GM19468 (cell line): ENCODE measurements around the gene SRSF3.

Source experiments
- ATAC-seq: cut with Tn5 transposase; IDR thresholded peaks from one replicate; pipeline ENCODE4 v1.9.1; 2021; ENCODE audit warnings: mild to moderate bottlenecking, moderate library complexity, moderate number of reproducible peaks; ENCODE audit not compliant: unreplicated experiment; ENCODE audit errors: extremely low read depth

SRSF3 gene

GRCh38 chr6:36618366-36619355 is 24.5 kb downstream of the SRSF3 start:
- no peak for ATAC-seq

- no peak for ATAC-seq
Observed at GRCh38 chr6:36621371-36621855, 27.3 kb downstream of the SRSF3 start.

- ATAC-seq = no peak
Observed at GRCh38 chr6:36622901-36623546, 28.9 kb downstream of the SRSF3 start.

GRCh38 chr6:36623547-36624459 is 29.6 kb downstream of the SRSF3 start:
- no peak for ATAC-seq

GRCh38 chr6:36624461-36625157 is 30.4 kb downstream of the SRSF3 start:
- no peak for ATAC-seq

- ATAC-seq = no peak
Observed at GRCh38 chr6:36625158-36625919, 31.2 kb downstream of the SRSF3 start.

GRCh38 chr6:36626636-36627035 is 32.5 kb downstream of the SRSF3 start:
- no peak for ATAC-seq

GRCh38 chr6:36627141-36627540 is 33.0 kb downstream of the SRSF3 start:
- no peak for ATAC-seq

GRCh38 chr6:36627801-36628246 is 33.7 kb downstream of the SRSF3 start:
- ATAC-seq = no peak

GRCh38 chr6:36629784-36630183 is 35.6 kb downstream of the SRSF3 start:
- no peak for ATAC-seq

GRCh38 chr6:36631326-36632011 is 37.3 kb downstream of the SRSF3 start:
- ATAC-seq = no peak

GRCh38 chr6:36633370-36633769 is 39.2 kb downstream of the SRSF3 start:
- no peak for ATAC-seq

GRCh38 chr6:36633915-36634314 is 39.8 kb downstream of the SRSF3 start:
- no peak for ATAC-seq

- no peak for ATAC-seq
Observed at GRCh38 chr6:36634317-36635108, 40.4 kb downstream of the SRSF3 start.

GRCh38 chr6:36636283-36636682 is 42.1 kb downstream of the SRSF3 start:
- ATAC-seq = no peak

GRCh38 chr6:36636687-36637418 is 42.7 kb downstream of the SRSF3 start:
- ATAC-seq = no peak

GRCh38 chr6:36638579-36638978 is 44.4 kb downstream of the SRSF3 start:
- ATAC-seq = no peak
